AML-193 (cell line): ENCODE measurements around the gene NPY1R.

Source experiments
- DNase-seq, 2 experiments: peaks; one replicate each; lab custom pipeline; 2025; lab: John Stamatoyannopoulos, UW

NPY1R gene

GRCh38 chr4:163332526-163333406 lies at the start of gene NPY1R:
TSS of gene NPY1R (minus strand) at chr4:163332596. CDS start at chr4:163326554, 6,042 bp downstream.
- peak in 1 of 2 experiments; percentile 11 for DNase-seq

- DNase-seq, result no peak
These were observed 48.3 kb upstream of the NPY1R start for GRCh38 chr4:163380703-163381102.

GRCh38 chr4:163378661-163379060 lies 46.3 kb upstream of the NPY1R start:
- DNase-seq, result no peak

- DNase-seq, result no peak
These were observed 39.6 kb upstream of the NPY1R start for GRCh38 chr4:163372029-163372428.

GRCh38 chr4:163367651-163368050 lies 35.3 kb upstream of the NPY1R start:
- DNase-seq, result no peak

GRCh38 chr4:163356104-163356503 lies 23.7 kb upstream of the NPY1R start:
- DNase-seq, result no peak

GRCh38 chr4:163353054-163353453 lies 20.7 kb upstream of the NPY1R start:
- no peak for DNase-seq

GRCh38 chr4:163350672-163351071 lies 18.3 kb upstream of the NPY1R start:
- DNase-seq, result no peak

- no peak for DNase-seq
These were observed 12.0 kb upstream of the NPY1R start for GRCh38 chr4:163344147-163345125.

GRCh38 chr4:163343604-163344146 lies 11.3 kb upstream of the NPY1R start, which contains the start of gene NPY5R:
TSS of gene NPY5R (plus strand) at chr4:163343892. CDS start at chr4:163350274, 6,382 bp downstream.
- DNase-seq, result no peak

GRCh38 chr4:163335384-163335783 lies 3.0 kb upstream of the NPY1R start:
- no peak for DNase-seq

- no peak for DNase-seq
These were observed 593 bp downstream of the NPY1R start for GRCh38 chr4:163331629-163332376.

- no peak for DNase-seq
These were observed 1.3 kb downstream of the NPY1R start for GRCh38 chr4:163330916-163331628.

- DNase-seq, result no peak
These were observed 15.3 kb downstream of the NPY1R start for GRCh38 chr4:163317110-163317509.

GRCh38 chr4:163309466-163309865 lies 22.9 kb downstream of the NPY1R start:
- DNase-seq, result no peak

- no peak for DNase-seq
These were observed 29.3 kb downstream of the NPY1R start for GRCh38 chr4:163303069-163303468.

GRCh38 chr4:163300445-163300844 lies 32.0 kb downstream of the NPY1R start:
- no peak for DNase-seq

GRCh38 chr4:163295138-163295537 lies 37.3 kb downstream of the NPY1R start:
- no peak for DNase-seq

- no peak for DNase-seq
These were observed 48.1 kb downstream of the NPY1R start for GRCh38 chr4:163284304-163284703.

- DNase-seq, result no peak
These were observed 51.5 kb downstream of the NPY1R start for GRCh38 chr4:163280703-163281519.
